SK-N-SH treated with all-trans-retinoic acid at 6 μM for 48 hours (cell line): Measurements from ENCODE around the gene ARL16.
A peak's percentile ranks its signal among the peaks of the same experiment; 100 is the strongest.

ENCODE experiments used
- ATAC-seq: fragments of 200-7000 bp; cut with Tn5 transposase; 3 replicates; pipeline ENCODE4 v1.9.1; 2020; ENCODE audit warnings: mild to moderate bottlenecking, moderate library complexity
- CREB5 ChIP-seq: fragments of 250-450 bp; sonication (Bioruptor Pico); IDR thresholded peaks from 2 replicates; pipeline ENCODE4 v1.5.1; 2020; ENCODE audit warnings: low read depth, mild to moderate bottlenecking, moderate library complexity
- CSDC2 ChIP-seq: fragments of 250-450 bp; sonication (Bioruptor Pico); IDR thresholded peaks from 2 replicates; pipeline ENCODE4 v1.5.0; 2020; ENCODE audit warnings: mild to moderate bottlenecking, moderate library complexity
- CSRNP3 ChIP-seq: fragments of 250-450 bp; sonication (Bioruptor Pico); IDR thresholded peaks from 2 replicates; pipeline ENCODE4 v1.5.1; 2021; ENCODE audit warnings: mild to moderate bottlenecking, moderate library complexity
- ESRRG ChIP-seq: fragments of 250-450 bp; sonication (Bioruptor Pico); IDR thresholded peaks from 2 replicates; pipeline ENCODE4 v1.6.1; 2021; ENCODE audit warnings: mild to moderate bottlenecking
- GLIS3 ChIP-seq: fragments of 250-450 bp; sonication (Bioruptor Pico); IDR thresholded peaks from 2 replicates; pipeline ENCODE4 v1.5.0; 2020; ENCODE audit warnings: mild to moderate bottlenecking, moderate library complexity
- ISL1 ChIP-seq: fragments of 250-450 bp; sonication (Bioruptor Pico); IDR thresholded peaks from 2 replicates; pipeline ENCODE4 v2.1.2; 2022; ENCODE audit warnings: mild to moderate bottlenecking, moderate library complexity
- OSR1 ChIP-seq: fragments of 250-450 bp; sonication (Bioruptor Pico); IDR thresholded peaks from 2 replicates; pipeline ENCODE4 v1.8.0; 2022; ENCODE audit warnings: moderate library complexity, mild to moderate bottlenecking, inconsistent platforms
- PATZ1 ChIP-seq: fragments of 250-450 bp; sonication (Bioruptor Pico); IDR thresholded peaks from 2 replicates; pipeline ENCODE4 v1.8.0; 2020; ENCODE audit warnings: mild to moderate bottlenecking, moderate library complexity, borderline replicate concordance
- POU6F1 ChIP-seq: fragments of 250-450 bp; sonication (Bioruptor Pico); IDR thresholded peaks from 2 replicates; pipeline ENCODE4 v1.8.0; 2021; ENCODE audit warnings: low read depth, mild to moderate bottlenecking, moderate library complexity, borderline replicate concordance
- PPARA ChIP-seq: fragments of 250-450 bp; sonication (Bioruptor Pico); IDR thresholded peaks from 2 replicates; pipeline ENCODE4 v1.5.0; 2020; ENCODE audit warnings: mild to moderate bottlenecking, borderline replicate concordance
- RARB ChIP-seq: fragments of 250-450 bp; sonication (Bioruptor Pico); IDR thresholded peaks from 2 replicates; pipeline ENCODE4 v1.8.0; 2021; ENCODE audit warnings: mild to moderate bottlenecking, moderate library complexity
- SNAI2 ChIP-seq: fragments of 250-450 bp; sonication (Bioruptor Pico); IDR thresholded peaks from 2 replicates; pipeline ENCODE4 v1.5.0; 2020; ENCODE audit warnings: mild to moderate bottlenecking, moderate library complexity
- TOX ChIP-seq: fragments of 250-450 bp; sonication (Bioruptor Pico); IDR thresholded peaks from 2 replicates; pipeline ENCODE4 v1.8.0; 2021; ENCODE audit warnings: mild to moderate bottlenecking, moderate library complexity, borderline replicate concordance
- TSHZ2 ChIP-seq: fragments of 250-450 bp; sonication (Bioruptor Pico); IDR thresholded peaks from 2 replicates; pipeline ENCODE4 v1.5.0; 2020; ENCODE audit warnings: mild to moderate bottlenecking, moderate library complexity
- ZC3H10 ChIP-seq: fragments of 250-450 bp; sonication (Bioruptor Pico); IDR thresholded peaks from 2 replicates; pipeline ENCODE4 v1.5.1; 2021; ENCODE audit warnings: mild to moderate bottlenecking, moderate library complexity
- ZFP30 ChIP-seq: fragments of 450-650 bp; formaldehyde crosslinking; IDR thresholded peaks from 2 replicates; pipeline ENCODE4 v1.5.0; 2022; ENCODE audit warnings: mild to moderate bottlenecking, moderate library complexity
- ZNF565 ChIP-seq: fragments of 450-650 bp; formaldehyde crosslinking; conservative IDR thresholded peaks from 2 replicates; pipeline ENCODE4 v1.5.0; 2020; ENCODE audit warnings: low read depth, mild to moderate bottlenecking, moderate library complexity
- ZNF8 ChIP-seq: fragments of 450-650 bp; formaldehyde crosslinking; IDR thresholded peaks from 2 replicates; pipeline ENCODE4 v1.5.0; 2020; ENCODE audit warnings: mild to moderate bottlenecking, moderate library complexity

ARL16 gene

GRCh38 chr17:81687770-81688541 is 4.4 kb upstream of the ARL16 start:
- no peak for TF ChIP-seq ZNF565 (CRISPR knock-in tag)
- TF ChIP-seq ISL1 (CRISPR knock-in tag): no peak
- TF ChIP-seq OSR1 (CRISPR knock-in tag): no peak
- TF ChIP-seq TSHZ2 (CRISPR knock-in tag): no peak
- no peak for TF ChIP-seq RARB (CRISPR knock-in tag)
- no peak for TF ChIP-seq CSDC2 (CRISPR knock-in tag)
- TF ChIP-seq ZNF8 (CRISPR knock-in tag): no peak
- TF ChIP-seq ZFP30 (CRISPR knock-in tag): no peak
- no peak for TF ChIP-seq POU6F1 (CRISPR knock-in tag)
- no peak for TF ChIP-seq TOX
- TF ChIP-seq ESRRG (CRISPR knock-in tag): no peak
- no peak for TF ChIP-seq PPARA
- no peak for TF ChIP-seq GLIS3
- TF ChIP-seq SNAI2 (CRISPR knock-in tag): no peak
- no peak for TF ChIP-seq CREB5 (CRISPR knock-in tag)
- TF ChIP-seq CSRNP3 (CRISPR knock-in tag): no peak
- TF ChIP-seq, all 23 proteins: peak for 0
- no peak for ATAC-seq

GRCh38 chr17:81686614-81687013 is 3.0 kb upstream of the ARL16 start:
- no peak for ATAC-seq

GRCh38 chr17:81685108-81685507 is 1.5 kb upstream of the ARL16 start:
- TF ChIP-seq CSRNP3 (CRISPR knock-in tag) (no peak), ESRRG (CRISPR knock-in tag) (no peak), PATZ1 (CRISPR knock-in tag) (no peak), ZC3H10 (CRISPR knock-in tag) (no peak)
- ATAC-seq: peak; percentile 11; the same call in 2 of the 3 replicates

More at GRCh38 chr17:81686614-81687013, 3.0 kb upstream of the ARL16 start:
- TF ChIP-seq GLIS3 (no peak), CREB5 (CRISPR knock-in tag) (no peak), ZC3H10 (CRISPR knock-in tag) (no peak), SNAI2 (CRISPR knock-in tag) (no peak)
